ENCODE data around the gene LRRFIP1. TPM values are rescaled to one million over a fixed set of nuclear protein-coding genes. Genes with fewer than 3 reads are reported as not detected.

The LRRFIP1 gene, protein sequence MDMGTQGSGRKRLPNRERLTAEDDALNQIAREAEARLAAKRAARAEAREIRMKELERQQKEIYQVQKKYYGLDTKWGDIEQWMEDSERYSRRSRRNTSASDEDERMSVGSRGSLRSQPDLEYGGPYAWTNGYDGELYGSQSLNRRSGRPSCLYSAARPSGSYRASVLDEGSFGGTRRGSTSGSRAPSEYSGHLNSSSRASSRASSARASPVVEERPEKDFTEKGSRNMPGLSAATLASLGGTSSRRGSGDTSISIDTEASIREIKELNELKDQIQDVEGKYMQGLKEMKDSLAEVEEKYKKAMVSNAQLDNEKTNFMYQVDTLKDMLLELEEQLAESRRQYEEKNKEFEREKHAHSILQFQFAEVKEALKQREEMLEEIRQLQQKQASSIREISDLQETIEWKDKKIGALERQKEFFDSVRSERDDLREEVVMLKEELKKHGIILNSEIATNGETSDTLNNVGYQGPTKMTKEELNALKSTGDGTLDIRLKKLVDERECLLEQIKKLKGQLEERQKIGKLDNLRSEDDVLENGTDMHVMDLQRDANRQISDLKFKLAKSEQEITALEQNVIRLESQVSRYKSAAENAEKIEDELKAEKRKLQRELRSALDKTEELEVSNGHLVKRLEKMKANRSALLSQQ
- 69.7 to 115 TPM (median 112 TPM) in 3 replicates for polyA plus RNA-seq
- 305 TPM for polyA plus RNA-seq (2011; ENCODE audit: low read depth)
- 67.2 and 85.7 TPM in 2 replicates for polyA plus RNA-seq (2011; cell fraction: cytosol; rRNA removed)
- polyA plus RNA-seq (2011; cell fraction: nucleus; rRNA removed) = 110 and 143 TPM in 2 replicates
- polyA plus RNA-seq (2012; ENCODE audit: low replicate concordance) = 74.2 and 112 TPM in 2 replicates
- 31.8 to 118 TPM (median 45.0 TPM) in 3 replicates for polyA minus RNA-seq
- polyA minus RNA-seq (2011; cell fraction: cytosol; rRNA and poly(A)+ RNA removed) = 40.3 TPM
- 62.3 and 149 TPM in 2 replicates for polyA minus RNA-seq (2011; cell fraction: nucleus; rRNA and poly(A)+ RNA removed)

DNA sequence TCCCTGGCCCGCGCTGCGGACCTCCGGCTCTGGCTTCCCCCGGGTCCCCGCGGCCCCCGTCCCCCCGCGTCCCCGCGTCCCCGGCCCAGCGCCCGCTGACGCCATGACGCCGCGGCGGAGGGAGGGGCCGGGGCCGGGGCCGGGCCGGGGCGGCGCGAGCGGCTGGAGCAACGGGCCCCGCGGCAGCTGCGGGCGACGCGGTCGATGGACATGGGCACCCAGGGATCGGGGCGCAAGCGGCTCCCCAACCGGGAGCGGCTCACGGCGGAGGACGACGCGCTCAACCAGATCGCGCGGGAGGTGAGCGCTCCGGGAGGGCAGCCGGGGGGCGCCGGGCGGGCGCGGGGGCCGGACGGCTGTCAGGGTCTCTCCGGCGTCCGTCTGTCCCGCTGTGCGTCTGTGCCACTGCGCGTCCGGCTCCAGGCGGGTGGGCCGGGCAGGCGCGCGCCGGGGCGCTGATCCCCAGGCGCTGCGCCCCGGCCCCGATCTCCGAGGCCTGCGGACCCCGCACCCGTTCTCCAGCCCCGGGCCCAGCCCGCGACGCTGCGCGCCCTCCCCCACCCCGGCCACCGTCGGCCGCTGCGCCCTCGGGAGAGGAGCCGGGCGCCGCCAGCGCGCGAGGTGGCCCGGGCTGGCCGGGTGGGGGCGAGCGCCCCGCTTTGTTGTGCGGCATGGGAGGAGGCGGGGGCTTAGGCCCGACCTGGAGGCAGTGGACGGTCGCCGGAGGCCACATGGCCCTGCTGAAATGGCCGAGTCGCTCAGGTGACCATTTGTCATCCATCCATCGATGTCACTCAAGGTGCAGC is at the start of gene LRRFIP1:
Gene LRRFIP1 (plus strand): TSS at position 147 of the 806 bp plus-strand sequence. CDS start 58 bp downstream, at position 205.
- no peak within 1 kb of the TSS for H3K27ac ChIP-seq (ENCODE audit: control insufficient read depth, insufficient read depth, low read length)
- no peaks in the 10 kb centered on the region for H3K36me3 ChIP-seq (ENCODE audit: control insufficient read depth in 2 of 2, extremely low read depth in 1 of 2, insufficient read depth in 2 of 2, low read length in 2 of 2)
- DNase-seq (ENCODE audit: low read depth, low spot score) = no peak

More for the DNA sequence above, at the start of gene LRRFIP1:
- H3K27me3 ChIP-seq (ENCODE audit: control insufficient read depth, extremely low read depth, insufficient read depth, low read length) = peaks cover 71% of the 10 kb centered on the region
- H3K9me1 ChIP-seq (ENCODE audit: control insufficient read depth, extremely low read depth, insufficient read depth, low read length) = no peaks in the 10 kb centered on the region
- no peaks in the 10 kb centered on the region for H4K20me1 ChIP-seq (ENCODE audit: control insufficient read depth, extremely low read depth, insufficient read depth, low read length)
- peak within 1 kb of the TSS; percentile 75 for H3K4me2 ChIP-seq (ENCODE audit: control insufficient read depth, extremely low read depth, insufficient read depth, low read depth, low read length)
- no peaks in the 10 kb centered on the region for H3K79me2 ChIP-seq (ENCODE audit: control insufficient read depth, insufficient read depth, low read length)
- no peak for TF ChIP-seq CTCF (optimal IDR thresholded peaks at IDR 0.05 in 1 of 3, IDR thresholded peaks at IDR 0.05 in 1 of 3, conservative IDR thresholded peaks at IDR 0.05 in 1 of 3; ENCODE audit: extremely low read depth in 1 of 3, insufficient read depth in 2 of 3, low read length in 3 of 3)
- peak; percentile 79 for TF ChIP-seq EZH2 (IDR thresholded peaks at IDR 0.05; ENCODE audit: low read length)
- no peaks in the 10 kb centered on the region for H3K9me3 ChIP-seq (ENCODE audit: control insufficient read depth, low read depth, low read length)
- dilution Hi-C loops (cut with MboI; ENCODE audit: extremely low pct_ligation_motif_present, low sequenced_read_pairs) = no loop called here
- no peaks in the 10 kb centered on the region for H3K4me1 ChIP-seq (ENCODE audit: control insufficient read depth, extremely low read depth, insufficient read depth, low read length)
- H3K9ac ChIP-seq (ENCODE audit: control insufficient read depth, extremely low read depth, insufficient read depth, low read length) = no peak within 1 kb of the TSS
- no peak for FAIRE-seq
- H2AFZ ChIP-seq (ENCODE audit: control insufficient read depth, low read length) = peak within 1 kb of the TSS; percentile 13
- peak within 1 kb of the TSS; percentile 35 to 48 (median 38) for H3K4me3 ChIP-seq (ENCODE audit: control insufficient read depth in 2 of 3, extremely low read depth in 1 of 3, insufficient read depth in 2 of 3, low read depth in 1 of 3, low read length in 3 of 3)
